CD4-positive, alpha-beta T cell treated with Interleukin-6 for 4 hours (primary cell): ENCODE data around the gene TMEM214.

Experiments used
- DNase-seq: peaks from one replicate; pipeline ENCODE4 v3.0.0-alpha.2; 2020; ENCODE audit warnings: mixed read lengths

Gene TMEM214

DNA sequence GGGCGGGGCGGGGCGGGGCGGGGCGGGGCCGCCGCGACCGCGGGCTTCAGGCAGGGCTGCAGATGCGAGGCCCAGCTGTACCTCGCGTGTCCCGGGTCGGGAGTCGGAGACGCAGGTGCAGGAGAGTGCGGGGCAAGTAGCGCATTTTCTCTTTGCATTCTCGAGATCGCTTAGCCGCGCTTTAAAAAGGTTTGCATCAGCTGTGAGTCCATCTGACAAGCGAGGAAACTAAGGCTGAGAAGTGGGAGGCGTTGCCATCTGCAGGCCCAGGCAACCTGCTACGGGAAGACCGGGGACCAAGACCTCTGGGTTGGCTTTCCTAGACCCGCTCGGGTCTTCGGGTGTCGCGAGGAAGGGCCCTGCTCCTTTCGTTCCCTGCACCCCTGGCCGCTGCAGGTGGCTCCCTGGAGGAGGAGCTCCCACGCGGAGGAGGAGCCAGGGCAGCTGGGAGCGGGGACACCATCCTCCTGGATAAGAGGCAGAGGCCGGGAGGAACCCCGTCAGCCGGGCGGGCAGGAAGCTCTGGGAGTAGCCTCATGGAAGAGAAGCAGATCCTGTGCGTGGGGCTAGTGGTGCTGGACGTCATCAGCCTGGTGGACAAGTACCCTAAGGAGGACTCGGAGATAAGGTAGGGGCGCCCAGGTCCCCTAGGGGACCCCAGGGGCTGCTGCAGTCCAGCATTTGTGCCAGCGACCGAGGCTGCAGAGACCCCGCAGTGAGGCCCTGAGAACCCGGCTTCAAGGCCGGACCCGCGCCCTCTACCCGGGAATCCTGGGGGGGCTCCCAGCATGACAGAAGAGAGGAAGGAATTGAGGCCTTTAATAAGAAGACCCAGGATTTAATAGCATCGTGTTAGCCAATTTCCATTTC lies 54.2 kb downstream of the TMEM214 start, which contains the start of gene KHK:
Gene KHK, plus strand, starts transcription at position 49 of the 870 bp plus-strand sequence. Its CDS starts 488 bp downstream, at position 537.
- no peak for DNase-seq

DNA sequence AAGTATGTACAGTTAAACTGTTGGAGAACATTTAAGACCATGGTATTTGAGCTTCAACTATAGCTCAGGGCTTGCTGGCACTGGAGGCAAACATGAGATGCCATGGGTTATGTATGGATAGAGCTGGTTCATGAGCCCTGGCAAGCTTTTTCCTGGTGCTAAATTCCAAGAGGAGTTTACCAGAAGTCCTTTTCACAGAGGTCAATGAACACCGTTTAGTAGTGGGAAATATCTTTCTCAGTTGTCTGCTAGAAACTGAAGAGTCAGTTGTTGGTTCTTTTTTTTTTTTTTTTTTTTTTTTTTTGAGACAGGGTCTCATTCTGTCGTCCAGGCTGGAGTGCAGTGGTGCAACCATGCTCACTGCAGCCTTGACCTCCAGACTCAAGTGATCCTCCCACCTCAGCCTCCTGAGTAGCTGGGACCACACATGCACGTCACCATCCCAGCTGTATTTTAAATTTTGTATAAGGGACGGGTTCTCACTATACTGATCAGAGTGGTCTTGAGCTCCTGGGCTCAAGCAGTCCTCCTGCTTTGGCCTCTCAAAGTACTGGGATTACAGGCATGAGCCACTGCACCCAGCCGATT lies 55.2 kb downstream of the TMEM214 start:
- no peak for DNase-seq

GRCh38 chr2:27088634-27089033 lies 55.9 kb downstream of the TMEM214 start:
- DNase-seq = no peak

- no peak for DNase-seq
These were observed 56.6 kb downstream of the TMEM214 start for GRCh38 chr2:27089111-27089954.
